Small intestine (tissue), 7 donors: Measurements from ENCODE around the gene RHOT2. TPM values are rescaled to one million over a fixed set of nuclear protein-coding genes. Genes with fewer than 3 reads are reported as not detected.
"Not testable (repeated sequence)": the region's sequence is repeated elsewhere in the genome, so short reads cannot be mapped to it uniquely, and the experiment has no call there.

Experiments used
- DNase-seq, 2 donors: peaks; one replicate each; pipeline versions ENCODE4 v3.0.0 to v3.0.0-alpha.2; 2013
- FAIRE-seq: peaks from 2 replicates; lab custom pipeline; 2012; peaks lifted over from hg19 to GRCh38; lab: Jason Lieb, UNC
- H3K27ac ChIP-seq, 3 donors: one replicate each; pipeline ENCODE4 v1.5.1; 2013; ENCODE audit warnings: low read length in 2 of 3, mild to moderate bottlenecking in 2 of 3, control low read depth in 1 of 3, inconsistent platforms in 1 of 3, low read depth in 1 of 3, moderate library complexity in 1 of 3
- H3K27me3 ChIP-seq, 3 donors: one replicate each; pipeline ENCODE4 v1.6.1; 2013; ENCODE audit warnings: low read length in 3 of 3, inconsistent platforms in 1 of 3; ENCODE audit not compliant: control insufficient read depth in 3 of 3, insufficient read depth in 3 of 3
- H3K36me3 ChIP-seq, 3 donors: one replicate each; pipeline ENCODE4 v1.6.1; 2013; ENCODE audit warnings: low read length in 3 of 3, inconsistent platforms in 1 of 3, low read depth in 1 of 3, mild to moderate bottlenecking in 1 of 3, moderate library complexity in 1 of 3; ENCODE audit not compliant: control insufficient read depth in 3 of 3, insufficient read depth in 2 of 3
- H3K4me1 ChIP-seq, 3 donors: one replicate each; pipeline ENCODE4 v1.6.1; 2013; ENCODE audit warnings: low read length in 2 of 3, inconsistent platforms in 1 of 3, low read depth in 1 of 3, mild to moderate bottlenecking in 1 of 3, moderate library complexity in 1 of 3; ENCODE audit not compliant: control insufficient read depth in 3 of 3, insufficient read depth in 2 of 3
- H3K4me3 ChIP-seq, 3 donors: one replicate each; pipeline ENCODE4 v1.5.1; 2013; ENCODE audit warnings: low read length in 3 of 3, control low read depth in 1 of 3, inconsistent platforms in 1 of 3, low read depth in 1 of 3, mild to moderate bottlenecking in 1 of 3, moderate library complexity in 1 of 3
- H3K9me3 ChIP-seq, 2 donors: one replicate each; pipeline ENCODE4 v1.6.1; 2013; ENCODE audit warnings: low read depth in 1 of 2, low read length in 1 of 2; ENCODE audit not compliant: control insufficient read depth in 2 of 2, insufficient read depth in 1 of 2
- WGBS, 3 donors: extraction: QIAGEN DNeasy Blood & Tissue Kit; methylation state at CpG; one replicate each; pipeline ENCODE4 v1.1.7; 2013; 5-methylcytosine and 5-hydroxymethylcytosine counted together
- polyA plus RNA-seq, 4 donors: library from polyadenylated mRNA; stranded (reverse) in 3 of 4; unstranded in 1 of 4; fragments of 200-250 nt in 3 of 4; fragments of 120-200 nt in 1 of 4; gene quantifications; one replicate each; pipeline versions ENCODE4 v1.2.1 to v1.2.3, GENCODE V29; 2013
- donor health status: healthy with polysubstance abuse.
- donor health status: control.
- donor health status: control.
- donor health status: Bipolar disorder and iron deficiency.
- donor health status: healthy.

The RHOT2 gene
- polyA plus RNA-seq, 4 donors = 89.3 to 207 (median 159) TPM

- no peak overlapping the region for H3K27ac ChIP-seq
- DNase-seq (peak; percentile 61 to 78), FAIRE-seq (no peak)
- H3K9me3 ChIP-seq = no peaks in the 10 kb centered on the region
- H3K36me3 ChIP-seq = no peaks in the 10 kb centered on the region
- H3K4me3 ChIP-seq = no peak overlapping the region
- peaks cover 0 to 21% (median 3%) of the 10 kb centered on the region in 3 donors for H3K4me1 ChIP-seq
- 6 to 12% (median 11%) methylated on average over 24 to 25 of the region's 25 CpGs for WGBS, 3 donors
- H3K27me3 ChIP-seq = peaks cover 11 to 69% (median 32%) of the 10 kb centered on the region in 3 donors
Measured at GRCh38 chr16:711548-712320, 43.8 kb downstream of the RHOT2 start.

GRCh38 chr16:712740-713250 lies 44.9 kb downstream of the RHOT2 start:
- Histone ChIP-seq H3K27me3 (peaks cover 5 to 66% (median 24%) of the 10 kb centered on the region in 3 donors), H3K4me1 (peaks cover 0 to 21% (median 3%) of the 10 kb centered on the region in 3 donors)
- not testable (repeated sequence) for H3K27ac ChIP-seq, H3K36me3 ChIP-seq, DNase-seq, H3K4me3 ChIP-seq, FAIRE-seq, H3K9me3 ChIP-seq
- WGBS, 3 donors = 28 to 53% (median 35%) methylated on average over 12 to 13 of the region's 13 CpGs

GRCh38 chr16:714079-714478 lies 46.1 kb downstream of the RHOT2 start:
- H3K27me3 ChIP-seq = peaks cover 5 to 53% (median 15%) of the 10 kb centered on the region in 3 donors
- WGBS, 3 donors = 61 to 69% (median 63%) methylated on average over 10 to 11 of the region's 11 CpGs
- FAIRE-seq (no peak), DNase-seq (no peak)
- no peak overlapping the region for H3K4me3 ChIP-seq
- no peaks in the 10 kb centered on the region for H3K36me3 ChIP-seq
- H3K27ac ChIP-seq = no peak overlapping the region
- peaks cover 3 to 30% (median 3%) of the 10 kb centered on the region in 3 donors for H3K4me1 ChIP-seq
- no peaks in the 10 kb centered on the region for H3K9me3 ChIP-seq

- Histone ChIP-seq H3K27me3 (peaks cover 4 to 45% (median 10%) of the 10 kb centered on the region in 3 donors), H3K36me3 (no peaks in the 10 kb centered on the region), H3K4me3 (peak within 1 kb of the TSS; percentile 13 to 61 (median 51)), H3K27ac (no peak within 1 kb of the TSS), H3K4me1 (peaks cover 4 to 36% (median 6%) of the 10 kb centered on the region in 3 donors), H3K9me3 (no peaks in the 10 kb centered on the region)
- WGBS, 3 donors = 5 to 9% (median 7%) methylated on average over 53 to 108 of the region's 108 CpGs
- DNase-seq (peak; percentile 81 to 93), FAIRE-seq (no peak)
Measured at GRCh38 chr16:714558-715476, 46.9 kb downstream of the RHOT2 start, which contains the start of gene METRN. METRN (plus strand) TSS chr16:715118; CDS start chr16:715290, 172 bp downstream.

- Histone ChIP-seq H3K27me3 (peaks cover 2 to 37% (median 3%) of the 10 kb centered on the region in 3 donors), H3K36me3 (no peaks in the 10 kb centered on the region), H3K9me3 (no peaks in the 10 kb centered on the region), H3K4me1 (peaks cover 9 to 43% (median 12%) of the 10 kb centered on the region in 3 donors), H3K27ac (no peak overlapping the region), H3K4me3 (peak overlapping the region; percentile 13 to 61 (median 51))
- DNase-seq (no peak), FAIRE-seq (no peak)
- WGBS, 3 donors = 1 to 3% (median 2%) methylated on average over 31 to 74 of the region's 74 CpGs
Measured at GRCh38 chr16:715477-716199, 47.7 kb downstream of the RHOT2 start.

GRCh38 chr16:716200-716568 lies 48.3 kb downstream of the RHOT2 start:
- Histone ChIP-seq H3K27ac (no peak overlapping the region), H3K36me3 (no peaks in the 10 kb centered on the region), H3K4me3 (peak overlapping the region in 1 of 3 donors; percentile 13), H3K27me3 (peaks cover 0 to 32% (median 3%) of the 10 kb centered on the region in 3 donors), H3K4me1 (peaks cover 9 to 39% (median 12%) of the 10 kb centered on the region in 3 donors), H3K9me3 (no peaks in the 10 kb centered on the region)
- WGBS, 3 donors = 10 to 21% (median 19%) methylated on average over 8 to 12 of the region's 12 CpGs
- FAIRE-seq (no peak), DNase-seq (no peak)

GRCh38 chr16:716768-717325 lies 48.9 kb downstream of the RHOT2 start:
- peaks cover 9 to 36% (median 12%) of the 10 kb centered on the region in 3 donors for H3K4me1 ChIP-seq
- no peak for DNase-seq
- WGBS, 3 donors = 82 to 88% (median 84%) methylated on average over 26 to 29 of the region's 29 CpGs
- peaks cover 3 to 4% of the 10 kb centered on the region in 2 donors for H3K9me3 ChIP-seq
- H3K27ac ChIP-seq = no peak overlapping the region
- no peak for FAIRE-seq
- peaks cover 0 to 2% (median 0%) of the 10 kb centered on the region in 3 donors for H3K36me3 ChIP-seq
- H3K27me3 ChIP-seq = peaks cover 0 to 27% (median 3%) of the 10 kb centered on the region in 3 donors
- H3K4me3 ChIP-seq = no peak overlapping the region
